Measurements from ENCODE around the gene TFAM.

TFAM gene

DNA sequence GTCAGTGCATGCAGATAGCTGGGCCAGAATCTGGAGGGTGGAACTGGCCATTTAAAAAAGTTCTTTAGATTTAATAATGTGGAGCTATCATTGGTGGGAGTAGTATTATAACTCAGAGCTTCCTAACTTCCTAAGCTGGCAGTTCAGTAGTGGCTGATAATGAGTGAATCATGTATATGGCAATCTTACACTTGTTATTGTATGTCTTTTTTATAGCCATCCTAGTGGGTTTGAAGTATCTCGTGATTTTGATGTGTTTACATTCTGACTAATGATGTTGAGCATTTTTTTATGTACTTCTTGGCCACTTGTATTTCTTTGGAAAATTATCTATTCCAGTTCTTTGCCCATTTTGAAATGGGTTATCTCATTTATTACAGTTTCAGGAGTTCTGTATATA lies 15.4 kb downstream of the TFAM start:
- H3K27ac ChIP-seq (ENCODE audit: low read depth, low read length, poor library complexity, severe bottlenecking): no peak overlapping the region
- no peaks in the 10 kb centered on the region for H3K4me1 ChIP-seq (ENCODE audit: insufficient read depth, low read length, severe bottlenecking)
- TF ChIP-seq CTCF (IDR thresholded peaks at IDR 0.05; ENCODE audit: low read length) (no peak), EZH2 (IDR thresholded peaks at IDR 0.05; ENCODE audit: borderline replicate concordance, low read length) (no peak)
- H3F3A ChIP-seq (ENCODE audit: insufficient read depth, low read length): 0 out of 2 replicates have a peak, but pooled peaks cover 3% of the 10 kb centered on the region
- H3K9me3 ChIP-seq (ENCODE audit: low read length): no peaks in the 10 kb centered on the region
- peaks cover 23% of the 10 kb centered on the region for H3K36me3 ChIP-seq (ENCODE audit: insufficient read depth, low read length)
- H4K20me1 ChIP-seq (ENCODE audit: insufficient read depth, low read length): no peaks in the 10 kb centered on the region
- no peak overlapping the region for H3K4me2 ChIP-seq (ENCODE audit: low read length)
- no peak overlapping the region for H3K9ac ChIP-seq (ENCODE audit: low read length)
- H2AFZ ChIP-seq (ENCODE audit: low read length): no peak overlapping the region
- no peaks in the 10 kb centered on the region for H3K79me2 ChIP-seq (ENCODE audit: insufficient read depth, low read length)
- H3K9me2 ChIP-seq (ENCODE audit: low read depth, low read length): no peaks in the 10 kb centered on the region
- no peaks in the 10 kb centered on the region for H3K27me3 ChIP-seq (ENCODE audit: insufficient read depth, low read length)
- no peak overlapping the region for H3K4me3 ChIP-seq (ENCODE audit: low read depth, low read length, poor library complexity, severe bottlenecking)

DNA sequence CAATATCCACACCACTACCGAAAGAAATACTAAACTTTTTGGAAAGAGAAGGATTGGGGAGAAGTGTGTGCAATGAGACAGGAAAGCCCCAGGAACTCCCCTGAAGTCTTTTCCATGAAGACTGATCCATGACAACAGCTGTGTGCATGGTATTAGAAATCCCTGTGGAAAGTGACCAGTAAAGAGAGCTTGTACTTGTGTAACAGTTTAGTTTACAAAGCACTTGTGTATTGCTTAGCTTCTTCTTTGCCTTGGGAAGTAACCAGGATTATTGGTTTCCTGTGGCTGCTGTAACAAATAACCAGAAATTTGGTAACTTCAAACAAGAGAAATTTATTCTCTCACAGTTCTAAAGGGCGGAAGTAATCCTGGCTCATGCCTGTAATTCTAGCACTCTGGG lies 18.8 kb downstream of the TFAM start:
- Histone ChIP-seq H3K36me3 (ENCODE audit: insufficient read depth, low read length) (no peaks in the 10 kb centered on the region), H3K4me3 (ENCODE audit: low read depth, low read length, poor library complexity, severe bottlenecking) (no peak overlapping the region), H3K9me3 (ENCODE audit: low read length) (no peaks in the 10 kb centered on the region), H3K9ac (ENCODE audit: low read length) (no peak overlapping the region), H3K27ac (ENCODE audit: low read depth, low read length, poor library complexity, severe bottlenecking) (no peak overlapping the region), H3K9me2 (ENCODE audit: low read depth, low read length) (no peaks in the 10 kb centered on the region), H3K27me3 (ENCODE audit: insufficient read depth, low read length) (no peaks in the 10 kb centered on the region), H4K20me1 (ENCODE audit: insufficient read depth, low read length) (no peaks in the 10 kb centered on the region), H3K4me2 (ENCODE audit: low read length) (no peak overlapping the region), H3F3A (ENCODE audit: insufficient read depth, low read length) (no peaks in the 10 kb centered on the region), H3K79me2 (ENCODE audit: insufficient read depth, low read length) (no peaks in the 10 kb centered on the region), H2AFZ (ENCODE audit: low read length) (no peak overlapping the region), H3K4me1 (ENCODE audit: insufficient read depth, low read length, severe bottlenecking) (no peaks in the 10 kb centered on the region)
- TF ChIP-seq EZH2 (IDR thresholded peaks at IDR 0.05; ENCODE audit: borderline replicate concordance, low read length): no peak
- TF ChIP-seq CTCF (IDR thresholded peaks at IDR 0.05; ENCODE audit: low read length): no peak

- no peaks in the 10 kb centered on the region for H3K79me2 ChIP-seq (ENCODE audit: insufficient read depth, low read length)
- TF ChIP-seq EZH2 (IDR thresholded peaks at IDR 0.05; ENCODE audit: borderline replicate concordance, low read length) (no peak), CTCF (IDR thresholded peaks at IDR 0.05; ENCODE audit: low read length) (no peak)
Measured at GRCh38 chr10:58409956-58410610, 24.9 kb downstream of the TFAM start.

More at GRCh38 chr10:58409956-58410610, 24.9 kb downstream of the TFAM start:
- H3K9ac ChIP-seq (ENCODE audit: low read length): no peak overlapping the region
- no peaks in the 10 kb centered on the region for H3K9me2 ChIP-seq (ENCODE audit: low read depth, low read length)
- no peaks in the 10 kb centered on the region for H3K36me3 ChIP-seq (ENCODE audit: insufficient read depth, low read length)
- no peaks in the 10 kb centered on the region for H4K20me1 ChIP-seq (ENCODE audit: insufficient read depth, low read length)
- H3K4me2 ChIP-seq (ENCODE audit: low read length): no peak overlapping the region
- no peaks in the 10 kb centered on the region for H3K27me3 ChIP-seq (ENCODE audit: insufficient read depth, low read length)
- no peak overlapping the region for H3K4me3 ChIP-seq (ENCODE audit: low read depth, low read length, poor library complexity, severe bottlenecking)
- H3K9me3 ChIP-seq (ENCODE audit: low read length): no peaks in the 10 kb centered on the region
- H3K27ac ChIP-seq (ENCODE audit: low read depth, low read length, poor library complexity, severe bottlenecking): no peak overlapping the region
- no peaks in the 10 kb centered on the region for H3F3A ChIP-seq (ENCODE audit: insufficient read depth, low read length)
- no peaks in the 10 kb centered on the region for H3K4me1 ChIP-seq (ENCODE audit: insufficient read depth, low read length, severe bottlenecking)
- no peak overlapping the region for H2AFZ ChIP-seq (ENCODE audit: low read length)
